Upper lobe of left lung (tissue), 4 donors: ENCODE data around the gene AJAP1.

Experiments used
- POLR2A ChIP-seq, 4 donors: fragments of 450-650 bp; IDR thresholded peaks; one replicate each; pipeline ENCODE4 v1.5.1; 2016 to 2017; ENCODE audit warnings: antibody characterized with exemption in 4 of 4, mild to moderate bottlenecking in 2 of 4
- POLR2AphosphoS5 ChIP-seq, 2 donors: sonication (generic); formaldehyde crosslinking; IDR thresholded peaks; one replicate each; pipeline ENCODE4 v1.5.1; 2017; ENCODE audit warnings: antibody characterized with exemption in 2 of 2
- TF ChIP-seq, protein P1 (sequence below), 6 experiments: fragments of 450-650 bp in 4 of 6; fragments of 200-600 bp in 2 of 6; sonication (generic) in 2 of 6; IDR thresholded peaks; one replicate each; pipeline ENCODE4 v1.5.1; 2016 to 2019; ENCODE audit warnings: antibody characterized with exemption in 6 of 6

- TF ChIP-seq POLR2A (IDR thresholded peaks at IDR 0.05), result no peak
- TF ChIP-seq, protein P1, sequence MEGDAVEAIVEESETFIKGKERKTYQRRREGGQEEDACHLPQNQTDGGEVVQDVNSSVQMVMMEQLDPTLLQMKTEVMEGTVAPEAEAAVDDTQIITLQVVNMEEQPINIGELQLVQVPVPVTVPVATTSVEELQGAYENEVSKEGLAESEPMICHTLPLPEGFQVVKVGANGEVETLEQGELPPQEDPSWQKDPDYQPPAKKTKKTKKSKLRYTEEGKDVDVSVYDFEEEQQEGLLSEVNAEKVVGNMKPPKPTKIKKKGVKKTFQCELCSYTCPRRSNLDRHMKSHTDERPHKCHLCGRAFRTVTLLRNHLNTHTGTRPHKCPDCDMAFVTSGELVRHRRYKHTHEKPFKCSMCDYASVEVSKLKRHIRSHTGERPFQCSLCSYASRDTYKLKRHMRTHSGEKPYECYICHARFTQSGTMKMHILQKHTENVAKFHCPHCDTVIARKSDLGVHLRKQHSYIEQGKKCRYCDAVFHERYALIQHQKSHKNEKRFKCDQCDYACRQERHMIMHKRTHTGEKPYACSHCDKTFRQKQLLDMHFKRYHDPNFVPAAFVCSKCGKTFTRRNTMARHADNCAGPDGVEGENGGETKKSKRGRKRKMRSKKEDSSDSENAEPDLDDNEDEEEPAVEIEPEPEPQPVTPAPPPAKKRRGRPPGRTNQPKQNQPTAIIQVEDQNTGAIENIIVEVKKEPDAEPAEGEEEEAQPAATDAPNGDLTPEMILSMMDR (IDR thresholded peaks at IDR 0.05), result no peak
- no peak for TF ChIP-seq POLR2AphosphoS5 (IDR thresholded peaks at IDR 0.05)
Measured at GRCh38 chr1:4760088-4760487, 105.7 kb downstream of the AJAP1 start.
